HT1080 (cell line): Measurements from ENCODE around the gene PDE10A. TPM values are rescaled to one million over a fixed set of nuclear protein-coding genes. Genes with fewer than 3 reads are reported as not detected.

Experiments
- DNase-seq: peaks from one replicate; pipeline ENCODE4 v3.0.0-alpha.2; 2015; ENCODE audit warnings: low read depth
- small RNA-seq: library from RNA; depleted of rRNA; stranded (forward); fragments of <200 nt; gene quantifications from one replicate; pipeline ENCODE3, GENCODE V24; 2014
- total RNA-seq: library from RNA; depleted of rRNA; stranded (reverse); fragments of >200 nt; shearing (Covaris generic); gene quantifications from 2 replicates; pipeline ENCODE4 v1.2.3, GENCODE V29; 2014

The PDE10A gene
- total RNA-seq, 1 experiment from 2014 or later = 4.4 TPM

- DNase-seq = peak; percentile 38
These were observed 364.6 kb downstream of the PDE10A start for GRCh38 chr6:165298402-165298801.

- no peak for DNase-seq
These were observed 370.4 kb downstream of the PDE10A start for GRCh38 chr6:165292657-165293056.

Small RNAs within 50 kb of the gene (small RNA-seq; reads per million reads assigned to genes)
- gene RNA5SP226 = not detected
